ENCODE data around the gene SOX9. TPM values are rescaled to one million over a fixed set of nuclear protein-coding genes. Genes with fewer than 3 reads are reported as not detected.
A peak's percentile ranks its signal among the peaks of the same experiment; 100 is the strongest.

The SOX9 gene
- total RNA-seq = 10 to 100 TPM; 16.1 to 40.0 (median 33.1) TPM

- DNase-seq = peak in 2 of 3 donors; percentile 86 to 88
- peak within 1 kb of the TSS in 3 of 4 donors; percentile 63 to 87 (median 80) for H3K27ac ChIP-seq
- peaks cover 0 to 62% (median 0%) of the 10 kb centered on the region in 4 donors for H3K4me1 ChIP-seq
- peak within 1 kb of the TSS; percentile 22 to 79 (median 55) for H3K4me3 ChIP-seq
- no peaks in the 10 kb centered on the region for H3K9me3 ChIP-seq
- H3K27me3 ChIP-seq = peaks cover 0 to 28% of the 10 kb centered on the region in 2 donors
- TF ChIP-seq POLR2A (IDR thresholded peaks at IDR 0.05) (peak; percentile 90 to 97), CTCF (IDR thresholded peaks at IDR 0.05) (no peak)
- no peaks in the 10 kb centered on the region for H3K36me3 ChIP-seq
Measured at GRCh38 chr17:72120642-72121163, at the start of gene SOX9. SOX9 (plus strand) TSS chr17:72121020; CDS start chr17:72121392, 372 bp downstream.

GRCh38 chr17:72071330-72071729 is 49.5 kb upstream of the SOX9 start:
- no peaks in the 10 kb centered on the region for H3K27me3 ChIP-seq
- no peaks in the 10 kb centered on the region for H3K9me3 ChIP-seq
- no peak overlapping the region for H3K27ac ChIP-seq
- no peaks in the 10 kb centered on the region for H3K4me1 ChIP-seq
- TF ChIP-seq CTCF (IDR thresholded peaks at IDR 0.05) (no peak), POLR2A (IDR thresholded peaks at IDR 0.05) (no peak)
- DNase-seq = no peak
- H3K4me3 ChIP-seq = no peak overlapping the region
- H3K36me3 ChIP-seq = no peaks in the 10 kb centered on the region

GRCh38 chr17:72075995-72076677 is 44.7 kb upstream of the SOX9 start:
- no peak overlapping the region for H3K27ac ChIP-seq
- no peak for DNase-seq
- TF ChIP-seq POLR2A (IDR thresholded peaks at IDR 0.05) (no peak), CTCF (IDR thresholded peaks at IDR 0.05) (no peak)
- no peaks in the 10 kb centered on the region for H3K9me3 ChIP-seq
- no peaks in the 10 kb centered on the region for H3K4me1 ChIP-seq
- no peaks in the 10 kb centered on the region for H3K36me3 ChIP-seq
- no peak overlapping the region for H3K4me3 ChIP-seq
- H3K27me3 ChIP-seq = no peaks in the 10 kb centered on the region

- no peaks in the 10 kb centered on the region for H3K27me3 ChIP-seq
- H3K27ac ChIP-seq = no peak overlapping the region
- no peaks in the 10 kb centered on the region for H3K4me1 ChIP-seq
- TF ChIP-seq CTCF (IDR thresholded peaks at IDR 0.05) = no peak
- TF ChIP-seq POLR2A (IDR thresholded peaks at IDR 0.05) = no peak
- H3K36me3 ChIP-seq = no peaks in the 10 kb centered on the region
- DNase-seq = no peak
- H3K9me3 ChIP-seq = no peaks in the 10 kb centered on the region
- no peak overlapping the region for H3K4me3 ChIP-seq
Measured at GRCh38 chr17:72076678-72077030, 44.2 kb upstream of the SOX9 start.

- Histone ChIP-seq H3K27ac (no peak overlapping the region), H3K4me3 (no peak overlapping the region), H3K36me3 (no peaks in the 10 kb centered on the region), H3K4me1 (no peaks in the 10 kb centered on the region), H3K27me3 (no peaks in the 10 kb centered on the region), H3K9me3 (no peaks in the 10 kb centered on the region)
- DNase-seq = no peak
- TF ChIP-seq CTCF (IDR thresholded peaks at IDR 0.05) (no peak), POLR2A (IDR thresholded peaks at IDR 0.05) (no peak)
Measured at GRCh38 chr17:72077326-72077960, 43.4 kb upstream of the SOX9 start.

All from Peyer's patch (tissue), 4 donors.